ENCODE measurements around the gene HLA-DQA2. TPM values are rescaled to one million over a fixed set of nuclear protein-coding genes. Genes with fewer than 3 reads are reported as not detected.

HLA-DQA2 gene
- total and polyA plus RNA-seq, 2 of the 13 experiments (the other 11 are each of a cell fraction or from before 2014, with no cell fraction given) = not detected

DNA sequence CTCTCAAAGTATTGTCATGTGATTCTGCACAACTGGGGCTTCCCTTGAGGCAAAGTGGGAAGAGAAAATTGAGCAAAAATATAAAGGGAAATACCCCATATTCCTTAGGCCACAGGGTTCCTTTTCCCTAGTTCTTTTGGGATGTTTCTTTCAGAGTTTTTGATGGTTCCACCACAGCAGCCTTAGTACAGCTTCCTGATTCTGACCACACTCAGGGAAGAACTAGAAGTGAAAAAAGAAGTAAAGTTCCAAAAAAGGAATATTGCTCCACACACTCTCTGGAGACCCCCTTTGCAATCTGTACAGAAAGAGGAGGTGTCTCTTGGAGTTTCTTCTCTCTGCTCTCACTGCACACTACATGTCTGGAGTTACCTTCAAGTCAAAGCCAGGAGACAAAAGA lies 27.9 kb upstream of the HLA-DQA2 start:
- Histone ChIP-seq H3K4me2 (ENCODE audit: low read depth, low read length) (no peak overlapping the region), H3K79me2 (ENCODE audit: insufficient read depth, low read length) (no peaks in the 10 kb centered on the region), H3K4me3 (replicated peaks in 1 of 3; ENCODE audit: insufficient read depth in 1 of 3, low read depth in 2 of 3, low read length in 3 of 3) (no peak overlapping the region), H3K9ac (ENCODE audit: insufficient read depth, low read depth, low read length) (no peak overlapping the region), H3K27ac (ENCODE audit: extremely low read length, insufficient read depth, low read length) (no peak overlapping the region), H3K9me3 (ENCODE audit: low read length) (no peaks in the 10 kb centered on the region), H3K4me1 (ENCODE audit: insufficient read depth, low read length) (no peaks in the 10 kb centered on the region), H3K36me3 (replicated peaks in 1 of 2; ENCODE audit: control insufficient read depth in 1 of 2, insufficient read depth in 2 of 2, low read length in 2 of 2) (no peaks in the 10 kb centered on the region), H4K20me1 (ENCODE audit: insufficient read depth, low read length) (no peaks in the 10 kb centered on the region), H3K27me3 (ENCODE audit: control insufficient read depth in 1 of 2, insufficient read depth in 2 of 2, low read length in 2 of 2) (peaks cover 1 to 16% of the 10 kb centered on the region in 2 experiments; a peak in 2 of 5 replicates), H2AFZ (ENCODE audit: low read length) (no peak overlapping the region)
- TF ChIP-seq PRDM10 (CRISPR knock-in tag; IDR thresholded peaks at IDR 0.05; ENCODE audit: low read depth) = no peak
- no peak for TF ChIP-seq ZNF770 (CRISPR knock-in tag; IDR thresholded peaks at IDR 0.05)
- BruUV-seq (replicated peaks) = no TSS peak
- ATAC-seq (no peak), FAIRE-seq (no peak), DNase-seq (ENCODE audit: low spot score) (no peak)
- POLR2A ChIA-PET = no interaction called here
- in situ Hi-C loops (cut with HindIII; ENCODE audit: extremely low pct_ligation_motif_present, low pct_unique_long_range_greater_than_20kb) (no loop called here), intact Hi-C loops (cut with micrococcal nuclease; ENCODE audit: unreplicated experiment) (no loop called here)
- CTCF ChIA-PET (ENCODE audit: low intra/inter-chr PET ratio, low total read pairs) = no interaction called here

Data from HepG2 (cell line).